Brain microvascular endothelial cell (primary cell): ENCODE data around the gene WDPCP.

Experiments
- DNase-seq: peaks from one replicate; pipeline ENCODE4 v3.0.0-alpha.2; 2020
- H3K27ac ChIP-seq: fragments of 250-450 bp; sonication (Bioruptor Pico); 2 replicates; pipeline ENCODE4 v1.5.1; 2020; ENCODE audit warnings: mild to moderate bottlenecking, moderate library complexity
- H3K27me3 ChIP-seq: fragments of 250-450 bp; sonication (Bioruptor Pico); replicated peaks from 2 replicates; pipeline ENCODE4 v1.5.1; 2020; ENCODE audit warnings: mild to moderate bottlenecking
- H3K36me3 ChIP-seq: fragments of 250-450 bp; sonication (Bioruptor Pico); replicated peaks from 2 replicates; pipeline ENCODE4 v1.5.1; 2020; ENCODE audit warnings: mild to moderate bottlenecking
- H3K4me3 ChIP-seq: 2 replicates; pipeline ENCODE4 v1.5.1; 2011; ENCODE audit warnings: low read depth, mild to moderate bottlenecking, control low read depth, low read length, moderate library complexity
- in situ Hi-C: cut with HindIII; loops from 2 replicates; pipeline ENCODE4 v1.10.0; 2017; ENCODE audit warnings: low sequenced_read_pairs, low pct_ligation_motif_present
- TF ChIP-seq, protein P1 (sequence below): IDR thresholded peaks from 2 replicates; pipeline ENCODE4 v1.5.1; 2011; ENCODE audit warnings: low read depth, mild to moderate bottlenecking, moderate library complexity, low read length, control low read depth, inconsistent platforms; ENCODE audit errors: missing control alignments

Gene WDPCP

DNA sequence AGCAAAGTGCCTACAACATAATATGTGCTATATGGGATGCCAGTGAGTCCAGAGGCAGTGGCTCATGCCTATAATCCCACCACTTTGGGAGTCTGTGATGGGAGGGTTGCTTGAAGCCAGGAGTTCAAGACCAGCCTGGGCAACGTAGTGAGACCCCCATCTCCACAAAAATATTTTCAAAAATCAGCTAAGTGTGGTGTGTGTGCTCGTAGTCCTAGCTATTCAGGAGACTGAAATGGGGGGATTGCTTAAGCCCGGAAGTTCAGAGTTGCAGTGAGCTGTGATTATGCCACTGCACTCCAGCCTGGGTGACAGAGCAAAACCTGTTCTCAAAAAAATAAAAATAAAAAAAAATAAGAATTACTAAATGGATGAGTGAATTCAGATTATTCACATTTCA lies 514.3 kb downstream of the WDPCP start:
- H3K4me3 ChIP-seq = no peak overlapping the region
- H3K27me3 ChIP-seq = no peaks in the 10 kb centered on the region
- DNase-seq = no peak
- TF ChIP-seq, protein P1, sequence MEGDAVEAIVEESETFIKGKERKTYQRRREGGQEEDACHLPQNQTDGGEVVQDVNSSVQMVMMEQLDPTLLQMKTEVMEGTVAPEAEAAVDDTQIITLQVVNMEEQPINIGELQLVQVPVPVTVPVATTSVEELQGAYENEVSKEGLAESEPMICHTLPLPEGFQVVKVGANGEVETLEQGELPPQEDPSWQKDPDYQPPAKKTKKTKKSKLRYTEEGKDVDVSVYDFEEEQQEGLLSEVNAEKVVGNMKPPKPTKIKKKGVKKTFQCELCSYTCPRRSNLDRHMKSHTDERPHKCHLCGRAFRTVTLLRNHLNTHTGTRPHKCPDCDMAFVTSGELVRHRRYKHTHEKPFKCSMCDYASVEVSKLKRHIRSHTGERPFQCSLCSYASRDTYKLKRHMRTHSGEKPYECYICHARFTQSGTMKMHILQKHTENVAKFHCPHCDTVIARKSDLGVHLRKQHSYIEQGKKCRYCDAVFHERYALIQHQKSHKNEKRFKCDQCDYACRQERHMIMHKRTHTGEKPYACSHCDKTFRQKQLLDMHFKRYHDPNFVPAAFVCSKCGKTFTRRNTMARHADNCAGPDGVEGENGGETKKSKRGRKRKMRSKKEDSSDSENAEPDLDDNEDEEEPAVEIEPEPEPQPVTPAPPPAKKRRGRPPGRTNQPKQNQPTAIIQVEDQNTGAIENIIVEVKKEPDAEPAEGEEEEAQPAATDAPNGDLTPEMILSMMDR = no peak
- no peaks in the 10 kb centered on the region for H3K36me3 ChIP-seq
- in situ Hi-C loops = no loop called here
- no peak overlapping the region for H3K27ac ChIP-seq

DNA sequence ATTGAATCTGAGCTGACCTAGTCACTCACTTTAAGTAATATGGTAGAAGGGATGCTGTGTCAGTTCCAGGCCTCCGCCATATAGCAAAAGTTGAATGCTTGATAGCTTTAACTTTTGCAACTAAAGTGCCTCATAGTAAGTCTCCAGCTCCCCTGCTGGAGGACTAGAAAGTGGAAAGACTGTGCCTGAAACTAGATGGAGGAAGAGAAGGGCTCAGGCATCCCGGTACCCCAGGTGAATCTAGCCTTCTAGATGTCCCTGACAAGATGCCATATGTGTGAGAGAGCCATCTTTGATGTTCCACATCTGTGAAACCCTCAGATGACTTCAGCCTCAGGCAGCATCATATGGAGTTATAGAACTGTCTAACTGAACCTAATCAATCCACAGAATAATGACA lies 516.6 kb downstream of the WDPCP start:
- TF ChIP-seq, protein P1 = no peak
- DNase-seq = no peak
- no peak overlapping the region for H3K4me3 ChIP-seq
- peaks cover 13% of the 10 kb centered on the region for H3K27me3 ChIP-seq
- no peaks in the 10 kb centered on the region for H3K36me3 ChIP-seq
- in situ Hi-C loops = no loop called here
- H3K27ac ChIP-seq = no peak overlapping the region
